HepG2 (cell line): ENCODE data around the gene RPL32. TPM values are rescaled to one million over a fixed set of nuclear protein-coding genes. Genes with fewer than 3 reads are reported as not detected.
A peak's percentile ranks its signal among the peaks of the same experiment; 100 is the strongest.

ENCODE experiments used
- ATAC-seq: fragments of 200-7000 bp; cut with Tn5 transposase; 3 replicates; pipeline ENCODE4 v1.9.1; 2020; ENCODE audit warnings: mild to moderate bottlenecking, moderate library complexity
- BruUV-seq: library from RNA; stranded (reverse); fragments of 400-500 nt; replicated peaks from 2 replicates; lab custom pipeline; 2021; lab: Mats Ljungman, UMichigan
- CTCF ChIA-PET: fragments of 300-600 bp; formaldehyde crosslinking; extraction: SDS; loops from one replicate; lab custom pipeline; 2021; ENCODE audit warnings: low total read pairs, inconsistent platforms, low intra/inter-chr PET ratio; lab: Yijun Ruan, JAX
- POLR2A ChIA-PET: fragments of 350-600 bp; sonication (Branson Sonifier 250); formaldehyde crosslinking; loops from one replicate; lab custom pipeline; 2020; ENCODE audit warnings: antibody characterized with exemption, inconsistent platforms; lab: Yijun Ruan, JAX
- DNase-seq: peaks from one replicate; pipeline ENCODE4 v3.0.0-alpha.2; 2015; ENCODE audit warnings: low spot score
- FAIRE-seq: peaks from 3 replicates; lab custom pipeline; 2011; peaks lifted over from hg19 to GRCh38; lab: Jason Lieb, UNC
- H2AFZ ChIP-seq: one replicate; pipeline ENCODE4 v1.6.1; 2011; ENCODE audit warnings: low read length, inconsistent platforms
- H3K27ac ChIP-seq: fragments of 300-600 bp; 3 replicates; pipeline ENCODE4 v1.8.0; 2011; ENCODE audit warnings: mixed run types, mild to moderate bottlenecking, mixed read lengths, low read length, inconsistent platforms; ENCODE audit not compliant: insufficient read depth; ENCODE audit errors: extremely low read length
- H3K27me3 ChIP-seq, 2 experiments: fragments of 200-600 bp in 1 of 2; 2 replicates in 1 of 2; 3 replicates in 1 of 2; pipeline versions ENCODE4 v1.6.0 to v1.8.0; 2011; ENCODE audit warnings: low read length in 2 of 2, mild to moderate bottlenecking in 2 of 2, moderate library complexity in 2 of 2, inconsistent platforms in 1 of 2; ENCODE audit not compliant: insufficient read depth in 2 of 2, control insufficient read depth in 1 of 2
- H3K36me3 ChIP-seq, 2 experiments: fragments of 200-600 bp in 1 of 2; replicated peaks in 1 of 2; 2 replicates in 1 of 2; 3 replicates in 1 of 2; pipeline versions ENCODE4 v1.5.1 to v1.8.0; 2011; ENCODE audit warnings: low read length in 2 of 2, inconsistent platforms in 1 of 2; ENCODE audit not compliant: insufficient read depth in 2 of 2, control insufficient read depth in 1 of 2
- H3K4me1 ChIP-seq: 2 replicates; pipeline ENCODE4 v1.5.1; 2012; ENCODE audit warnings: low read length, inconsistent platforms; ENCODE audit not compliant: insufficient read depth
- H3K4me2 ChIP-seq: 2 replicates; pipeline ENCODE4 v1.6.0; 2011; ENCODE audit warnings: low read depth, low read length, inconsistent platforms
- H3K4me3 ChIP-seq, 3 experiments: fragments of 200-600 bp in 1 of 3; sonication (generic), shearing (Covaris generic) in 1 of 3; replicated peaks in 1 of 3; 2 replicates each; pipeline ENCODE4 v1.5.1; 2011 to 2016; ENCODE audit warnings: low read length in 3 of 3, inconsistent platforms in 2 of 3, low read depth in 2 of 3, mild to moderate bottlenecking in 2 of 3, control low read depth in 1 of 3, mixed read lengths in 1 of 3; ENCODE audit not compliant: insufficient read depth in 1 of 3
- H3K79me2 ChIP-seq: one replicate; pipeline ENCODE4 v1.6.1; 2011; ENCODE audit warnings: low read length, inconsistent platforms; ENCODE audit not compliant: insufficient read depth
- H3K9ac ChIP-seq: 2 replicates; pipeline ENCODE4 v1.6.0; 2011; ENCODE audit warnings: mild to moderate bottlenecking, low read depth, low read length, inconsistent platforms; ENCODE audit not compliant: insufficient read depth
- H3K9me3 ChIP-seq: 2 replicates; pipeline ENCODE4 v1.5.1; 2012; ENCODE audit warnings: mild to moderate bottlenecking, low read length
- H4K20me1 ChIP-seq: 2 replicates; pipeline ENCODE4 v1.6.0; 2011; ENCODE audit warnings: inconsistent platforms, mild to moderate bottlenecking, low read length, moderate library complexity; ENCODE audit not compliant: insufficient read depth
- AHR ChIP-seq: IDR thresholded peaks from 2 replicates; pipeline ENCODE4 v1.6.1; 2018; ENCODE audit warnings: missing genetic modification reagents, missing compliant biosample characterization
- ETV5 ChIP-seq: IDR thresholded peaks from 2 replicates; pipeline ENCODE4 v1.6.1; 2018; ENCODE audit warnings: missing biosample characterization, missing genetic modification reagents, inconsistent platforms, borderline replicate concordance
- TAF1 ChIP-seq: sonication (generic); formaldehyde crosslinking; IDR thresholded peaks from 2 replicates; pipeline ENCODE4 v1.4.0; 2020; ENCODE audit warnings: missing genetic modification reagents
- TEF ChIP-seq: sonication (generic); formaldehyde crosslinking; IDR thresholded peaks from 2 replicates; pipeline ENCODE4 v1.5.0; 2020; ENCODE audit warnings: missing genetic modification reagents
- ZNF281 ChIP-seq: sonication (generic); formaldehyde crosslinking; IDR thresholded peaks from 2 replicates; pipeline ENCODE4 v1.4.0; 2020; ENCODE audit warnings: missing genetic modification reagents, borderline replicate concordance
- ZNF777 ChIP-seq: sonication (generic); formaldehyde crosslinking; IDR thresholded peaks from 2 replicates; pipeline ENCODE4 v1.4.0; 2020; ENCODE audit warnings: missing genetic modification reagents
- WGBS: methylation state at CpG from one replicate; pipeline ENCODE4 v1.1.6; 2017; ENCODE audit warnings: low lambda C conversion rate; 5-methylcytosine and 5-hydroxymethylcytosine counted together
- in situ Hi-C: cut with HindIII; loops from 2 replicates; pipeline ENCODE4 v1.10.0; 2017; ENCODE audit warnings: low pct_unique_long_range_greater_than_20kb; ENCODE audit not compliant: extremely low pct_ligation_motif_present
- intact Hi-C: fragments of 100-400 bp; cut with micrococcal nuclease; formaldehyde crosslinking; loops from one replicate; pipeline ENCODE4 v1.10.0; 2022; ENCODE audit not compliant: unreplicated experiment
- polyA plus RNA-seq, 8 experiments: library from polyadenylated mRNA; depleted of rRNA in 3 of 8; stranded (reverse) in 7 of 8; unstranded in 1 of 8; fragments of >200 nt; fragmentation: Illumina TruSeq in 4 of 8; extraction: Trizol in 4 of 8; gene quantifications; 2 replicates each; pipeline versions ENCODE4 v1.2.1 to v1.2.3, GENCODE V29; 2011 to 2016; ENCODE audit warnings: low read depth in 4 of 8, missing spikeins in 1 of 8, mixed read lengths in 1 of 8; ENCODE audit not compliant: insufficient read depth in 1 of 8
- total RNA-seq, 5 experiments: library from RNA; depleted of rRNA; stranded (reverse); fragments of >200 nt; fragmentation: Illumina TruSeq; extraction: Trizol; gene quantifications; 2 replicates each; pipeline ENCODE4 v1.2.3, GENCODE V29; 2016; ENCODE audit warnings: low read depth in 1 of 5

The RPL32 gene
- total and polyA plus RNA-seq, 2 of the 13 experiments (the other 11 are each of a cell fraction or from before 2014, with no cell fraction given): 1,781 to 2,401 TPM

- CTCF ChIA-PET: no interaction called here
- H4K20me1 ChIP-seq: 0 out of 2 replicates have a peak, but pooled peaks cover 5% of the 10 kb centered on the region
- H3K4me2 ChIP-seq: no peak overlapping the region
- POLR2A ChIA-PET: interaction anchor here (0.6 to 1.5 kb wide), 3 partner anchors 10 to 291 kb away, joined by 3 to 10 read pairs (median 4); no protein-coding TSS in a partner anchor
- no peaks in the 10 kb centered on the region for H3K9me3 ChIP-seq
- H3K79me2 ChIP-seq: peaks cover 6% of the 10 kb centered on the region
- H3K4me3 ChIP-seq: no peak overlapping the region
- FAIRE-seq (no peak), ATAC-seq (no peak), DNase-seq (no peak)
- H3K27ac ChIP-seq: no peak overlapping the region
- intact Hi-C loops (no loop called here), in situ Hi-C loops (no loop called here)
- H3K9ac ChIP-seq: no peak overlapping the region
- WGBS: 4% methylated on average over 1 of the region's 1 CpG
- H2AFZ ChIP-seq: no peak overlapping the region
- H3K27me3 ChIP-seq: no peaks in the 10 kb centered on the region; a peak in 1 of 5 replicates
- H3K4me1 ChIP-seq: peaks cover 29% of the 10 kb centered on the region
- TF ChIP-seq AHR (CRISPR knock-in tag) (no peak), ZNF777 (no peak), TEF (CRISPR knock-in tag) (no peak), ETV5 (no peak)
- BruUV-seq: no TSS peak
- H3K36me3 ChIP-seq: no peaks in the 10 kb centered on the region
Observed at GRCh38 chr3:12845811-12846210, 4.4 kb upstream of the RPL32 start.

GRCh38 chr3:12842469-12842868, 1.1 kb upstream of the RPL32 start:
- Histone ChIP-seq H3K27me3 (no peaks in the 10 kb centered on the region; a peak in 1 of 5 replicates), H3K36me3 (peaks cover 8 to 28% of the 10 kb centered on the region in 2 experiments), H3K27ac (no peak overlapping the region), H3K9me3 (no peaks in the 10 kb centered on the region), H2AFZ (no peak overlapping the region), H4K20me1 (peaks cover 34% of the 10 kb centered on the region), H3K9ac (no peak overlapping the region), H3K4me2 (peak overlapping the region; percentile 98; the same call in 1 of the 2 replicates), H3K4me1 (peaks cover 56% of the 10 kb centered on the region), H3K79me2 (peaks cover 39% of the 10 kb centered on the region), H3K4me3 (no peak overlapping the region)
- WGBS: 82% methylated on average over 4 of the region's 4 CpGs
- ChIA-PET POLR2A (interaction anchor here (1.8 kb wide), 1 partner anchor 151 kb away, joined by 5 read pairs; no protein-coding TSS in a partner anchor), CTCF (interaction anchor here (1.3 to 1.4 kb wide), 2 partner anchors 25 to 50 kb away, joined by 3 to 7 read pairs; no protein-coding TSS in a partner anchor)
- intact Hi-C loops (no loop called here), in situ Hi-C loops (no loop called here)
- ATAC-seq (no peak), DNase-seq (no peak), FAIRE-seq (no peak)
- BruUV-seq: no TSS peak
- no peak for TF ChIP-seq ZNF281 (CRISPR knock-in tag)
- TF ChIP-seq TAF1 (CRISPR knock-in tag): no peak
